Measurements from ENCODE around the gene GLOD5. TPM values are rescaled to one million over a fixed set of nuclear protein-coding genes. Genes with fewer than 3 reads are reported as not detected.

The GLOD5 gene
- total RNA-seq, 1 donor from 2014 or later: not detected

GRCh38 chrX:48791063-48791820 is 29.7 kb downstream of the GLOD5 start:
- Histone ChIP-seq H3K27ac (no peak overlapping the region), H2AFZ (replicated peaks) (no peak overlapping the region), H3K4me3 (no peak overlapping the region), H3K9me3 (ENCODE audit: low read depth) (no peaks in the 10 kb centered on the region), H3K79me2 (ENCODE audit: low read depth) (no peaks in the 10 kb centered on the region), H3K4me1 (no peaks in the 10 kb centered on the region), H3K9ac (no peak overlapping the region), H3K27me3 (no peaks in the 10 kb centered on the region), H3K36me3 (no peaks in the 10 kb centered on the region), H3F3A (ENCODE audit: low read depth) (no peaks in the 10 kb centered on the region), H3K4me2 (no peak overlapping the region), H4K20me1 (ENCODE audit: low read depth) (no peaks in the 10 kb centered on the region)
- no peak overlapping the region for H3K27ac Mint-ChIP-seq
- no peak for TF ChIP-seq EZH2phosphoT487 (IDR thresholded peaks at IDR 0.05)
- TF ChIP-seq, protein P1, sequence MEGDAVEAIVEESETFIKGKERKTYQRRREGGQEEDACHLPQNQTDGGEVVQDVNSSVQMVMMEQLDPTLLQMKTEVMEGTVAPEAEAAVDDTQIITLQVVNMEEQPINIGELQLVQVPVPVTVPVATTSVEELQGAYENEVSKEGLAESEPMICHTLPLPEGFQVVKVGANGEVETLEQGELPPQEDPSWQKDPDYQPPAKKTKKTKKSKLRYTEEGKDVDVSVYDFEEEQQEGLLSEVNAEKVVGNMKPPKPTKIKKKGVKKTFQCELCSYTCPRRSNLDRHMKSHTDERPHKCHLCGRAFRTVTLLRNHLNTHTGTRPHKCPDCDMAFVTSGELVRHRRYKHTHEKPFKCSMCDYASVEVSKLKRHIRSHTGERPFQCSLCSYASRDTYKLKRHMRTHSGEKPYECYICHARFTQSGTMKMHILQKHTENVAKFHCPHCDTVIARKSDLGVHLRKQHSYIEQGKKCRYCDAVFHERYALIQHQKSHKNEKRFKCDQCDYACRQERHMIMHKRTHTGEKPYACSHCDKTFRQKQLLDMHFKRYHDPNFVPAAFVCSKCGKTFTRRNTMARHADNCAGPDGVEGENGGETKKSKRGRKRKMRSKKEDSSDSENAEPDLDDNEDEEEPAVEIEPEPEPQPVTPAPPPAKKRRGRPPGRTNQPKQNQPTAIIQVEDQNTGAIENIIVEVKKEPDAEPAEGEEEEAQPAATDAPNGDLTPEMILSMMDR (IDR thresholded peaks at IDR 0.05): no peak
- no peak for TF ChIP-seq EZH2 (IDR thresholded peaks at IDR 0.05)
- no peak for DNase-seq (ENCODE audit: low spot score)
- no peak overlapping the region for H3K4me3 Mint-ChIP-seq
- peaks cover 5% of the 10 kb centered on the region for H3K4me1 Mint-ChIP-seq
- peaks cover 10% of the 10 kb centered on the region for H3K27me3 Mint-ChIP-seq (ENCODE audit: insufficient read depth, low read depth)
- no peaks in the 10 kb centered on the region for H3K36me3 Mint-ChIP-seq
- peaks cover 15% of the 10 kb centered on the region for H3K9me3 Mint-ChIP-seq

DNA sequence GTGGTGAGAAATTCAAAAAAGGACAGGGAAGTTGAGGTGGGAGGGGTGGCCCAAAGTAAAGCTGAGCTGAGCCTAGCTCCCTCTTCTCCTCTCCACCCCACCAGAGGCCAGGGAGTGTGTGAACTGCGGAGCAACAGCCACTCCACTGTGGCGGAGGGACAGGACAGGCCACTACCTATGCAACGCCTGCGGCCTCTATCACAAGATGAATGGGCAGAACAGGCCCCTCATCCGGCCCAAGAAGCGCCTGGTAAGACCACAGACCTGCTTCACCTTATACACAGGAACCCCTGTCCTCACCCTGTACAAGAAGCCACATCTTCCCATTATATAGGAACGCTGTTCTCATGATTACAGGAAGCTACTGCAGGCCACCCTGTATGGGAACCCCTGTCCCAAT is 30.7 kb downstream of the GLOD5 start:
- Mint-ChIP-seq H3K27me3 (ENCODE audit: insufficient read depth, low read depth) (peaks cover 12% of the 10 kb centered on the region), H3K4me3 (no peak overlapping the region), H3K4me1 (peaks cover 5% of the 10 kb centered on the region), H3K27ac (no peak overlapping the region), H3K9me3 (peaks cover 10% of the 10 kb centered on the region), H3K36me3 (no peaks in the 10 kb centered on the region)
- H3F3A ChIP-seq (ENCODE audit: low read depth): no peaks in the 10 kb centered on the region
- H3K9me3 ChIP-seq (ENCODE audit: low read depth): no peaks in the 10 kb centered on the region
- H3K9ac ChIP-seq: no peak overlapping the region
- no peaks in the 10 kb centered on the region for H3K27me3 ChIP-seq
- no peak overlapping the region for H3K4me2 ChIP-seq
- no peaks in the 10 kb centered on the region for H3K36me3 ChIP-seq
- H3K4me3 ChIP-seq: no peak overlapping the region
- no peaks in the 10 kb centered on the region for H4K20me1 ChIP-seq (ENCODE audit: low read depth)
- no peaks in the 10 kb centered on the region for H3K4me1 ChIP-seq
- H3K79me2 ChIP-seq (ENCODE audit: low read depth): no peaks in the 10 kb centered on the region
- no peak overlapping the region for H2AFZ ChIP-seq (replicated peaks)
- no peak for DNase-seq (ENCODE audit: low spot score)
- no peak overlapping the region for H3K27ac ChIP-seq
- TF ChIP-seq EZH2phosphoT487 (IDR thresholded peaks at IDR 0.05) (no peak), EZH2 (IDR thresholded peaks at IDR 0.05) (no peak)
- TF ChIP-seq, protein P1 (IDR thresholded peaks at IDR 0.05): no peak

GRCh38 chrX:48793935-48794334 is 32.4 kb downstream of the GLOD5 start:
- Mint-ChIP-seq H3K4me1 (peaks cover 5% of the 10 kb centered on the region), H3K4me3 (no peak overlapping the region), H3K9me3 (peaks cover 5% of the 10 kb centered on the region)

More at GRCh38 chrX:48793935-48794334, 32.4 kb downstream of the GLOD5 start:
- Mint-ChIP-seq H3K27ac (no peak overlapping the region), H3K36me3 (no peaks in the 10 kb centered on the region), H3K27me3 (ENCODE audit: insufficient read depth, low read depth) (peaks cover 12% of the 10 kb centered on the region)
- Histone ChIP-seq H3K27ac (no peak overlapping the region), H3K36me3 (no peaks in the 10 kb centered on the region), H3K9me3 (ENCODE audit: low read depth) (no peaks in the 10 kb centered on the region), H2AFZ (replicated peaks) (no peak overlapping the region), H3K79me2 (ENCODE audit: low read depth) (no peaks in the 10 kb centered on the region), H3F3A (ENCODE audit: low read depth) (no peaks in the 10 kb centered on the region), H3K4me1 (no peaks in the 10 kb centered on the region), H3K4me3 (no peak overlapping the region), H3K27me3 (no peaks in the 10 kb centered on the region), H3K9ac (no peak overlapping the region), H4K20me1 (ENCODE audit: low read depth) (no peaks in the 10 kb centered on the region), H3K4me2 (no peak overlapping the region)
- no peak for TF ChIP-seq EZH2phosphoT487 (IDR thresholded peaks at IDR 0.05)
- TF ChIP-seq, protein P1 (IDR thresholded peaks at IDR 0.05): no peak
- TF ChIP-seq EZH2 (IDR thresholded peaks at IDR 0.05): no peak
- no peak for DNase-seq (ENCODE audit: low spot score)

Measured in neural progenitor cell (in vitro differentiated cells).